ENCODE results near the gene GNB1.
"Not testable (repeated sequence)": the region's sequence is repeated elsewhere in the genome, so short reads cannot be mapped to it uniquely, and the experiment has no call there.

The GNB1 gene

DNA sequence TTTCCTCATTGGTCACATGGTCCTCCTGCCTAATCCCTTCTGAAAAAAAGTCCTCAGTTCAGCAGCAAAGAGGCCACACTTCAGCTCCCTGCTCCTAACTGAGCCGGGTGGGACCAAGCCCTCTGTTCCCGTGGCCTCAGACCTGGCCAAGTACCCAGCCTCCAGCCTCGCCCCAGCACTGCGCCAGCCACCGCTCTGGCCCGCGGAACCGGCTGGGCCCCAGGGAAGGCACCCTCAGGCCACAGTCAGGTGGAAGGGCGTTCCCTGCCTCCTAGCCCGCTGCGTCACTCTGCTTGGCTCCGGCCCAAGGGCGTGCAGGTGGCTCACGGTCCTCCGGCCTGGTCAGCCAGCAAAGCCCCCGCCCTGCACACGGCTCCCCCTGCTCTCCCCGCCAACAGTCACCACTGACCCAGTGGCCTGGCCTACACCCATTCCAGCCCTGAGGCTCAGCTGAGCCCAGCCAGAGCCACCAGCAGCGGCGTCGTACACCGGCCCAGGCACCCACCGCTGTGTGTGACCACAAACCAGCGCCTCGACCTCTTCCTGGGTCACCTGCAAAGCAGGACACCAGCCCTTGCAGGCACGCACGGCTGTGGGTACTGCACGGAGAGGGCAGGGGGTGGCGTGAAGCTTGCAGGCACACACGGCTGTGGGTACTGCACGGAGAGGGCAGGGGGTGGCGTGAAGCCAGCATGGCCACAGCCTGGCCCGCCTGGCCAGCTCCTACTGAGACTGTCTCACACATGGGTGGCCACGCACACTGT lies 132.0 kb downstream of the GNB1 start:
- no peak for DNase-seq

DNA sequence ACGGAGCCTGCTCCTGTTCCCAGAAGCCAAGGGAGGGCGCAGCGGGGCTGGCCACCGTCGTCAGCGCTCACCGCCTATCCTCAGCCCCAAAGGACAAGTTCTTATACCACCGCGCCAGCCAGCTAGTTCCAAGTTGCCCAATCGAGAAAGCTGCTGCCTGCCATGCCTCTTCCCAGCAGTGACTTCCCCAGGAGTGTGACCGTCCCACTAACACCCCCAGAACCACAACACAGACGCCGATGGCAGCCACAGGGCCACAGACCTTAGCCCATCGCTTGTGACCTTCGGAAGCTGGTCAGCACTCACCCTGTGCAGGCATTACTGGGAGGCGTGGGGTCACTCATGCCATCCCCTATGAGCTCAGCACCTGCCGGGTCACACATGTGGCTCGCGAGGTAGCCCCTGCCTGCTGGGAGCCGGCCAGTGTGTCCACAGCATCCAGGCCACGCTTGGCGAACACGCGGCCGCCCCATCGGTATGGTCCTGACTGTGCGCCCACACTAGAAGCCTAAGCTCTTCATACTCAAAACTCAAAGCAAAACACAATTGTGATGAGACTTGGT lies 132.7 kb downstream of the GNB1 start:
- no peak for DNase-seq

GRCh38 chr1:1757422-1758058 lies 133.3 kb downstream of the GNB1 start:
- no peak for DNase-seq

- DNase-seq: no peak
These were observed 134.0 kb downstream of the GNB1 start for GRCh38 chr1:1756661-1757421.

- no peak for DNase-seq
These were observed 135.0 kb downstream of the GNB1 start for GRCh38 chr1:1755852-1756251.

DNA sequence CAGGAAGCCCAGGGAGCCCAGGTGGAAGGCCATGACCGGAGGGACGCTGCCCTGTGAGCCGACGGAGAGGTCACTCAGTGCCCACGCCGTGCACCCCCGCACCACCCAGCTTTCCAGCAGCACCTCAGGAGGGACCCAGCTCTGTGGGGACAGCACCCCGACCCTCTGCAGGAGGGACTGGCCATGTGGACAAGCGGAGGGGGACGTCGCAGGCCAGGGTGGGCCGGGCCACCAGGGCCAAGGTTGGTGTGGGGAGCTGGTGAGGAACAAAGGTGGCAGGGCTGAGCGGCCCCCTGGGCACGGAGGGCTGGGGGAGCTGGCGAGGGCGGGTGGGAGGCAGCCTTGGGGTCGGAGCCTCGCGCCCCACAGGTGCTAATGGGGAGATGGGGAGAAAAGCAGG lies 135.5 kb downstream of the GNB1 start:
- DNase-seq: no peak

GRCh38 chr1:1754051-1754815 lies 136.7 kb downstream of the GNB1 start:
- no peak for DNase-seq

GRCh38 chr1:1753607-1754005 lies 137.3 kb downstream of the GNB1 start:
- no peak for DNase-seq

GRCh38 chr1:1752636-1753606 lies 138.0 kb downstream of the GNB1 start:
- DNase-seq: no peak

DNA sequence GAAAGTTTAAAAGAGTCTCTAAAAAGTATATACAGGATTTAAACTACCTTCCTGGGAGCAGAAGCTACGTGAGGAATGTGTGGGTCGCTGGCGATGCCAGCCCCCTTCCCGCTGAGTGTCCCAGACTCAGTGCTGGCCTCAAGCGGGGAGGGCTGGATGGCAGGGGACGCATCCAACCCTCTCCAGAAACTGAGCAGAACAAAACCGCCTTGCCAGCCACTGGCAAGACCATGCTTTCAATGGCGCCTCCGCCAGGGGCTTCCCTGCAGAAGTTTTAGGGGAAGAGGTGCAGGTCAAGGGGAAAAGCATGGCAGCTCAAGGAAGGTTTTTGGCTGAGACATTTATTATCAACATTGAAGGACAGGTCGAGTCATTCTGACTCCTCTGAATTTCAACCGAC lies 138.7 kb downstream of the GNB1 start:
- no peak for DNase-seq

DNA sequence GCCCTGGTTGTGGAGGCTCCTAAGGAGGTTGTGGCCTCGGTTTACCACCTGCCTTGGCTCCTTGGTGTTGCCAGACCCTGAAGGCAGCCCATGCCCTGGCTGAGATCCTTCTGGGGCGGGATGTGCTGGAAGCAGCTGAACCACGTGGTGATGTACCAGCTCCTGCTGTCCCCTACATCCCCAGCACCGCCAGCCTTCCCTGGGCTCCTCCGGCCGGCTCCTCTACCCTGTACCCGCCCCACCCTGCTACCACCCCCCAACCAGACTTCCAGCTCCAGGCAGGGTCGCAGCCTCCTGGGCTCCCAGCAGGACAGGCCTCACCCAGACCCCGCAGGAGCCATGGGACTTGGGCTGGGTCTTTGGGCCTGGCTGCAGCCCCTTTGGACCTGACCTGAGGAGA lies 140.9 kb downstream of the GNB1 start:
- DNase-seq: not testable (repeated sequence)

DNA sequence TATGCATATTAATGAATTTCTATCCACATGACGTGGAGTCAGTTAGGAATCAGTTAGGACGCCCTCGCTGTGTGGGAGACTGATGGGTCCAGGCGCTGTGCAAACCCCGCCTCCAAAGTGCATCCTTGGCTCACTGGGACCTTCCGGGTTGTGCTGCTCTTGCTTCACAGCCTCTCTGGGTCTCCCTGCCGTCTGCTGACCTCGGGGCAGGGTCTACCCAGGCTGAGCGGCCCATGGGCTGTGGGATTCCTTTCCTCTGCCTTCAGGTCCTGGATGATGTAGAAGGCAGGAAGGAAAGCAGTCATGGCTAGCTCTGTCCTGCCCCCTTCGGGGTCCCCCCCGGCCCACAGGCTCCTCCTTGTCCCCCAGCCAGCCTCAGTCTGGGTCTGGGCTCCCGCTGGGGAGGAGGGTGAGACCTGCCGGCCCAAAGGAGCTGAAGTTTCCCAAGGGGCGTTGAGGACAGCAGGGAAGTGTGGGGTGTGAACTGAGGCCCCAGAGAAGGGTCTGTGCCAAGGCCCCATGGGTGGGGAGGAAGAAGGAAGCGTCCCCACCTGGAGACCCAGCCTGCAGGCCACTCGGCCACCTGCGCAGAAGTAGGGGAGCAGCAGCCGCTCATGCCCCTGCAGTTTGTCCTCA lies 142.1 kb downstream of the GNB1 start:
- no peak for DNase-seq

GRCh38 chr1:1746566-1746909 lies 144.3 kb downstream of the GNB1 start:
- not testable (repeated sequence) for DNase-seq

GRCh38 chr1:1745651-1746565 lies 145.0 kb downstream of the GNB1 start:
- peak; percentile 78 to 89 for DNase-seq

DNA sequence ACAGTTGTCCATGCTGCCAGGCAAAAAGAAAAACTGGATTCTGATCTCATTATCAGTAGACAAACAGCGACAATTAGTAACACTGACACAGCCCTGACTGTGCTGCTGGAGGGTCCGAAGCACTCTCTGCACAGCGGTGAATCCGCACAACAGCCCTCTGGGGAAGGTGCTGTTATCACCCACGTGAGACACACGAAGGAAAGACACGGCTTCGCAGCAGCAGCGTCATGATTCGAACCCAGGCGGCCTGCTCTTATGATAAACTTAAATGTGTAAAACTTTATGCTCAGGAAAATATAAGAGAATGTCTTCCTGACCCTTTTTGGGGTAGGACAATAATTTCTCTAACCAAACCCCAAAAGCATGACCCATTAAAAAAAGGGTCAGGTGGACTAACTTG lies 148.4 kb downstream of the GNB1 start:
- not testable (repeated sequence) for DNase-seq

- not testable (repeated sequence) for DNase-seq
These were observed 149.9 kb downstream of the GNB1 start for GRCh38 chr1:1741013-1741412.

GRCh38 chr1:1738799-1739337 lies 152.0 kb downstream of the GNB1 start:
- not testable (repeated sequence) for DNase-seq

- DNase-seq: not testable (repeated sequence)
These were observed 153.0 kb downstream of the GNB1 start for GRCh38 chr1:1737675-1738590.
